Tibial nerve (tissue), 4 donors: Measurements from ENCODE around the gene TUBA1B.
A peak's percentile ranks its signal among the peaks of the same experiment; 100 is the strongest.

Experiments
- EP300 ChIP-seq, 2 donors: sonication (generic); formaldehyde crosslinking; IDR thresholded peaks; one replicate each; pipeline ENCODE4 v1.6.1; 2017; ENCODE audit warnings: antibody characterized with exemption in 2 of 2, mild to moderate bottlenecking in 1 of 2
- POLR2A ChIP-seq, 2 donors: fragments of 450-650 bp; IDR thresholded peaks; one replicate each; pipeline ENCODE4 v1.6.1; 2017; ENCODE audit warnings: antibody characterized with exemption in 2 of 2, mild to moderate bottlenecking in 2 of 2, moderate library complexity in 2 of 2
- TF ChIP-seq, protein P1 (sequence below), 5 experiments: fragments of 200-600 bp in 3 of 5; fragments of 450-650 bp in 2 of 5; sonication (generic) in 3 of 5; IDR thresholded peaks; one replicate each; pipeline ENCODE4 v1.5.1; 2016 to 2019; ENCODE audit warnings: antibody characterized with exemption in 5 of 5, mild to moderate bottlenecking in 3 of 5, moderate library complexity in 2 of 5

DNA sequence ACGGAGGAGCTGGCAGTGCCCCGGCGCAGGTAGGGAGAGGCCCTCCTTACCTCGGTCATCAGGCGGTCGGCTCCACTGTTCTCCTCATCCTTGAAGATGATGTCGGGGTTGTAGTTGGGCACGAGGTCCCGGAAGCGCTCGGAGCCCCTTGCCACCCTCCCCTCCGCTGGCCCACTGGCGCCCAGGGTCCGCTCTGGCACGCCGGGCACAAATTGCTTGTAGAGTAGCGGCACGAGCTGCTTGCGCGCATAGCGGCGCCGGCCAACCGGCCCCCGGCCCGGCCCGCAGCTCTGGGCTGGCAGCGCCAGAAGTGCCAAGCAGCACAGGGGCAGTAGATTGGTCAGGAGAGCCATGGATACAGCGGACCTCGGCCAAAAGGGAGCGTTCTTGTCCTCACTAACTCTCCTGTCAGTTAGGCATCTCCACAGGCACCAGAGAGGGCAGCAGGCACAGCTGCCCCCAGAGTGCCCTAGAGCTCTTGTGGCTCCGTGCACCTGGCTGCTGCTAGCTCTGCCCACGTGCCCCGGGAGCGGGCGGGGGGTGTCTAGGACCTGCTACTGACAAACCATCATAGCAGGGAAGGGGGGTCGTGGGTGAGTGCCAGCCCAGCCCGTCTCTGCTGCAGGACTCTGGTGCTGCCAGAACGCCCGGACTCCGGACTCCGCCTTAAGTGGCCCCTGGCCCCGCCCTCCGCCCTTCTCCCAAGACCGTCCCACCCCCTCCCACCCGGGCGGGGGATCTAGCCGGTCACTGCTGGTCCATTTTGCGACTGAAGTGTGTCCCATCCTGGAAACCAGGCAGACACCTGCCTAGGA is 36.8 kb downstream of the TUBA1B start, which contains the start of gene DHH:
- TF ChIP-seq POLR2A (IDR thresholded peaks at IDR 0.05) (peak in 1 of 2 donors; percentile 55), EP300 (IDR thresholded peaks at IDR 0.05) (peak in 1 of 2 donors; percentile 63)
- TF ChIP-seq, protein P1, sequence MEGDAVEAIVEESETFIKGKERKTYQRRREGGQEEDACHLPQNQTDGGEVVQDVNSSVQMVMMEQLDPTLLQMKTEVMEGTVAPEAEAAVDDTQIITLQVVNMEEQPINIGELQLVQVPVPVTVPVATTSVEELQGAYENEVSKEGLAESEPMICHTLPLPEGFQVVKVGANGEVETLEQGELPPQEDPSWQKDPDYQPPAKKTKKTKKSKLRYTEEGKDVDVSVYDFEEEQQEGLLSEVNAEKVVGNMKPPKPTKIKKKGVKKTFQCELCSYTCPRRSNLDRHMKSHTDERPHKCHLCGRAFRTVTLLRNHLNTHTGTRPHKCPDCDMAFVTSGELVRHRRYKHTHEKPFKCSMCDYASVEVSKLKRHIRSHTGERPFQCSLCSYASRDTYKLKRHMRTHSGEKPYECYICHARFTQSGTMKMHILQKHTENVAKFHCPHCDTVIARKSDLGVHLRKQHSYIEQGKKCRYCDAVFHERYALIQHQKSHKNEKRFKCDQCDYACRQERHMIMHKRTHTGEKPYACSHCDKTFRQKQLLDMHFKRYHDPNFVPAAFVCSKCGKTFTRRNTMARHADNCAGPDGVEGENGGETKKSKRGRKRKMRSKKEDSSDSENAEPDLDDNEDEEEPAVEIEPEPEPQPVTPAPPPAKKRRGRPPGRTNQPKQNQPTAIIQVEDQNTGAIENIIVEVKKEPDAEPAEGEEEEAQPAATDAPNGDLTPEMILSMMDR (IDR thresholded peaks at IDR 0.05), result no peak
